C4-2B (cell line): ENCODE measurements around the gene CFAP58.

Experiments
- CTCF ChIP-seq: fragments of 450-650 bp; conservative IDR thresholded peaks from 2 replicates; pipeline ENCODE4 v1.5.1; 2017; ENCODE audit warnings: mild to moderate bottlenecking
- ZFX ChIP-seq: fragments of 450-650 bp; IDR thresholded peaks from 2 replicates; pipeline ENCODE4 v1.6.1; 2017

DNA sequence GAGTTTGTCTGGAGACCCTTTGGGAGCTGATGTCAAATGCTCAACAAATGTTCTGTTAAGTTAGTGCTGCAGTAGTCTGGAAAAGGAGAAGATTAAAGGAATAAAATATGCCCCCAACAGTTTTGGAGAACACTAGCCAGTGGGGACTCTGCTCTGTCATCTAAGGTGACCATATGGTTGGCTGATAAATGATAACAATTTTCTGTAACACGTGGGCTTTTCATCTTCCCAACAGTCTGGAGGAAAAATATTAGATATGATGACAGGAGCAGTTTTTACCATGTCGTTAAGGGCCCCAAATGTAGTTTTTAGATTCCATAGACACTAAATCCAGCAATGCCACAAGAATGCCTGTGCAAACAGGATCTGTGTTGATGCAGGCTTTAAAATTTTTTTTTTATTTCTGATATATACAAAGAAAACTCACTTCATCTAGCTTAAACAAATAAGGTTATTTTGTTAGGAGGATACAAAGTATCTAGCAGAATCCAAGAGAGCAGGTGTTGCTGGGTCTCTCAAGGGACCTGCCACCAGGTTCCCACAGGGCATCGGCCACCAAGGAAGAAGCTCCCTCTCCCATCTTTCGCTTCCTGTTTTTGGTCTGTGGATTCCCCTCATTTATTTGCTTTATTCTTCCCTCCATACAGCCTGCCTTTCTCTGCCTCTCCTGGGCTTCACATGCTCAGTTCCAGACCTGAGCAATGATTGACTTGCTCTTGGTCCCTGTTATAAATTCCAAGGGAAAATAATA lies 6.2 kb upstream of the CFAP58 start:
- TF ChIP-seq CTCF (no peak), ZFX (no peak)
